HG03558 (cell line): Measurements from ENCODE around the gene IGFL1.
"Not testable (repeated sequence)": the region's sequence is repeated elsewhere in the genome, so short reads cannot be mapped to it uniquely, and the experiment has no call there.

Experiments
- ATAC-seq: cut with Tn5 transposase; IDR thresholded peaks from one replicate; pipeline ENCODE4 v1.9.1; 2021; ENCODE audit warnings: moderate number of reproducible peaks; ENCODE audit not compliant: unreplicated experiment; ENCODE audit errors: extremely low read depth

The IGFL1 gene

GRCh38 chr19:46201454-46202310 lies 27.9 kb upstream of the IGFL1 start:
- no peak for ATAC-seq

DNA sequence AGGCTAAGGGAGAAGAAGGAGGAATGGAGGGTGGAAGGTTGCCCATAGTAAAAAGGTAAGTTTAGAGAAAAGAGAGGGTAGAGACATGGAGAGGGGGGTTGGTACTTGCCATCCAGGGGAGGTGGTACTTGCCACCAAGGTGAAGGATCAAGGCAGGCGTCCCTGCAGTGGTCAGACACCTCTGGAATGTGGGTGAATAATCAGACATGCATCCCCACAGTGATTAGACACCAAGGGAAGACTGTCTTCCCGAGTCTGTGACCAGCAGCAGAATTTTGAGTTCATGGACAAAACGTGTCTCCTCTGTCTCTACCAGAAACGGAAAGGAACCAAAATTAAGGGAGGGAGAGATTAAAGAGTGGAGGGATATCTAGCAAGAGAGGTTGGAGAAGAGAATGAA lies 27.1 kb upstream of the IGFL1 start:
- no peak for ATAC-seq

- ATAC-seq: no peak
Observed at GRCh38 chr19:46202872-46203860, 26.4 kb upstream of the IGFL1 start.

DNA sequence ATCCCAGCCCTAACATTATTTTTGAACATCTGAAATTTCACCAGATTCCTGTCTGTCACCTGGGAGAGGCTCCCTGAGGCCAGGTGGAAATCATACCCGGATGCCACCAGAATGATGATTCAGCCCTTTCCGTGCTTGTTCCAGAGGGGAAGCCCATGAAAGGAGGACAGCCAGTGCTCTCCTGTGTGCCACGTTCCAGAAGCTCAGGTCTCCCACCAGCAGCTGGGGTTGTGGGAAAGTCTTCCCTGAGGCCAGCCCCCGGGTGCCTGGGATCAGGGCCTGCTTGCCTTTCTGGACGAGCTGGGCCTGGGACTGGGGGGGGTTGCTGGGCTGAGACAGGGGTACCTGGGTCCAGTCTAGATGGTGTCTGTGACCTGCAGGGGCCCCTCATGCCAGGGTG lies 25.5 kb upstream of the IGFL1 start:
- no peak for ATAC-seq

DNA sequence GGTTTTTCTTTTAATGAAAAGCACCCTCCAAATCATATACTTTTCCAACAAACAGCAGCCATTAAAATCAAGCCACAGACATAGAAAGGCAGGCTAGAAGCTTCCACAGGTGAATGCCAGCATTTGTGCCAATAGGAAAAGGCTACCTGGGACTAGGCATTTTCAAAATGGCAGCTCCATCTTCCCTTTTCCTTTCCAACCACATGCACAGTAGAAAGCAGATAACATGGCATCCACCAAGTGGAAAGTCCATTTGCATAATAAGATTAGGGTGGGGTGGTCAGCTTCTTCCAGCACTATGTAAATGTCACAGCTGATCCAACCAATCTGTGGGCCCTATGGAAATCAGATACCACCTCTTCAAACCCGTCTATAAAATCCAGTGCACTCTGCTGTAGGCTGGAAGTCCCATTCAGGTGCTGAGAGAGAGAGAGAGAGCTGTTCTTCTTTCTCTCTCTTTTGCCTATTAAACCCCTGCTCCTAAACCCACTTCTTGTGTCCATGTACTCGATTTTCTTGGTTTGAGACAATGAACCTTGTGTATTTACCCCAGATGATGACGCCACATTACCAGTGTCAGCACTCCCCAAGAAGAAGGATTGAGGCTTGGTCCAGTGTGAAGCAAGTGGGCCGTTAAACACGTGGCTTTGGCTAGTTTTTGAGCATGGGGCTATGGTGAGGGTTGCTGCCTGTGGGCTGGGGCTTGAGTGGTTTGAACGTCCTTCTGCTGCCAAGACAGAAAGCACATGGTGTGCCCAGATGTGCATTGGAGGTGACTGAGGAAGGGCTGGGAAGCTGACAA lies 24.2 kb upstream of the IGFL1 start:
- ATAC-seq: no peak

- ATAC-seq: no peak
Observed at GRCh38 chr19:46206176-46206575, 23.4 kb upstream of the IGFL1 start.

DNA sequence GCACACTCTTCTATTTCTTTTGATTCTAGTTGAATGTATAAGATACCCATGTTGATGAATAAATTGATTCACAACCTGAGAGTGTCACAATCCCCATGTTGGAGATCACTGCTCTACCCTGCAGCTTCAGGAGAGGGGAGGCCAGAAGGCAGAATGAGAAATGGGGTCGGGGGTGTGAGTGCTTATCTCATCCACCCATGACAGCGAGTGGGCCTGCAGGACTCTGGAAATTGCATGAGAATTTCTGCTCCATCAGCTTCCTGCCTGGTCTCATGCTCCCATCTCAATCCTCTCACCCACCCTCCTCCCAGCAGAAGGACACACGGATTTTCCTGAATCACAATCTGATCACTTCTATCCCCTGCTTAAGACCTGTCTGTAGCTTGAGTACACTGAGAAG lies 22.9 kb upstream of the IGFL1 start:
- ATAC-seq: no peak

DNA sequence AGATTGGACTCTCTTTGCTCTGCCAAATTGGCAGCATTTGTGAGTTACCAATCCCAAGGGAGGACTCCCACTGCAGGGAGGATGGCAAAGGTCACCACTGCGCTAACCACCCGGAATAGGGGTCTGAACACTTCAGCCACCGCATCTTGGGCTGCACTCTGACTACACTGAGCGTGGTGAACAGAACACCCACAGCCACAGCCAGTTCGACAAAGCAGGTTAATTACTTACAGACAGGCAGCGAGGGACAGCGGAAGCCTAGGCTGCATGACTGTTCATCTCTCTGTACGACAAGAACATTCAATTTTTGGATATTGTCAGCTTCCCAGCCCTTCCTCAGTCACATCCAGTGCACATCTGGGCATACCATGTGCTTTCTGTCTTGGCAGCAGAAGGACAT lies 21.7 kb upstream of the IGFL1 start:
- not testable (repeated sequence) for ATAC-seq

- no peak for ATAC-seq
Observed at GRCh38 chr19:46209051-46209450, 20.5 kb upstream of the IGFL1 start.

- ATAC-seq: no peak
Observed at GRCh38 chr19:46209472-46209871, 20.1 kb upstream of the IGFL1 start.

DNA sequence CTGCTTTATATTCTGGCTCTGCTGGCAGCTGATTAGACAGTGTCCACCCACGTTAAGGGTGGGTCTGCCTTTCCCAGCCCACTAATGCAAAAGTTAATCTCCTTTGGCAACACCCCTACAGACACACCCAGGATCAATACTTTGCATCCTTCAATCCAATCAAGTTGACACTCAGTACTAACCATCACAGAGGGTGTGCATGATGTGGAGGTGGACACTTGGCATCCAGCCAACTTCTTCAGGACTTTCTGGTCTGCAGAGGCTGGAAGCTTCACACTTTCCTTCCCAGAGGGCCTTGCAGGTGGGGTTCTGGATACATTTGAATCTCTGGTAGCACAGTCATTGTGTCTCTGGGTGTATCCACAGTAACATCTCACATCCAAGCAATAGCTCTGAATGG lies 18.9 kb upstream of the IGFL1 start:
- ATAC-seq: no peak

GRCh38 chr19:46211201-46211881 lies 18.2 kb upstream of the IGFL1 start:
- ATAC-seq: no peak

DNA sequence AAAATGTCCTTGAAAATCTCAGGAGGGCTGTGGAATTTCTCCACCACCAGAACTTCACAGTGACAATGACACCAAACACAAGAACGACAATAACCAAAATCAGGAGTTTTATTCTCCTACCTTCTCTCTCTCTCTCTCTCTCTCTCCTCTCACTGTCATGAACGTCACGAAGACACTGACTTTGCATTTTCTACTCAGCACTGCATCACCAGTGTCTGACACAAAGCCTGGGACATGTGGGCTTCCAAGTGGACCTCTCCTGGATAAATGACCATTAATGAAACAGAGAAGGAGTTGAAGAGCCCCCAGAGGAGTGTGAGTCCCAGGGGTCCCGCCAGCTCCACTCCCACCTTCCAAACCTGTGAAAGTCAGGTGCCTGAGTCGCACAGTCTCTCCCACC lies 16.9 kb upstream of the IGFL1 start:
- ATAC-seq: not testable (repeated sequence)

DNA sequence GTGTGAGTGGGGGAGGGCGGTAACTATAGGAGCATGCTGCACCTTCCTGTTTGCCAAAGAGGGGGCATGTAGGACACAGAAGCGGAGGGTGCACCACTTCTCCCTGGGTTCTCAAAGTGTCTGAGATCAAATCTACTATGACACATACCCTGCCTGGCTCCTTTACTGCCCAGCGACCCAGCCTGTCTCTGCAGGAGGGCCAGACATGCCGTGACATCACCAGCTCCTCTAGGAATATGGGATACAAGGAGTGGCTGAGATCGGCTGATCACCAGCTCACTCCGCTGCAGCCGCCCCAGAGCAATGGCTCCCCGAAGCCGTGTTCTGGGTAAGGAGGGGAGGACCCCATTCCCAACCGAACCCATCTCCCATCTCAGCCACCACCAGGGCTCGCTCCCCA lies 16.4 kb upstream of the IGFL1 start:
- ATAC-seq: no peak

DNA sequence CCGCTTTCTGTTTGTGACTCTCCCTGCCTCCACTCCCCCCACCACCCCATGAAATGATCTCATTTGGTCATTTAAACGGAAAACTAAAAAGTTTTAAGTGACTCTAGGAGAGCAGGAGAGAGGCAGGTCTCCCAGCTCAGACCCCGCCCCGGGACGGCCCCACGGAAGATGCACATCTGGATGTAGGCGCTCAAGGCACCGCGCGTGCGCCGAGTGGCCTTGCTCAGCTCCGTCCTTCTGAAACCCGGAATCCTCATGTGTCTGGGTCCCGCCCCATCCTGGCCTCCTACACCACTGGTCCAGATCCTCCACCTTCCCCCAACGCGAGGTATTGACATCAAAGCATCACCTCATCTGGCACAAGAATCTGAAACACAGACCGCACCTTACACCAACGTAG lies 15.7 kb upstream of the IGFL1 start:
- ATAC-seq: no peak

DNA sequence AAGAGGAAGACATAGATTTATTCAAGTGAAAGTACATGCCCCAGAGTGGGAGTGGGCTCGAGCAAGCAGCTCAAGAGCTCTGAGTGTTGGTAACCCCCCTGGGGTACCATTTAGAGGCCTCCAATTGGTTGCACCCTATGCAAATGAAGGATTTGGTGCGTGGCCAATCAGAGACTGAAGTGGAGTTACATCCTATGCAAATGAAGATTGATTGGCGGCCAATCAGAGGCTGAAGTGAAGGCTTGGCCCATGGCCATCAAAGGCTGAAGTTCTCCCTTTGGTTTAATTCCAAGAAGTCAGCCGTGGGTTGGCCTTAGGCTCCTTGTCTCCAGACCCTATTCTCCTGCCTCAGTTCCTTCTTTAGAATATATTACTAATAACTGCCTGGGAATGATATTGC lies 12.9 kb upstream of the IGFL1 start:
- no peak for ATAC-seq

DNA sequence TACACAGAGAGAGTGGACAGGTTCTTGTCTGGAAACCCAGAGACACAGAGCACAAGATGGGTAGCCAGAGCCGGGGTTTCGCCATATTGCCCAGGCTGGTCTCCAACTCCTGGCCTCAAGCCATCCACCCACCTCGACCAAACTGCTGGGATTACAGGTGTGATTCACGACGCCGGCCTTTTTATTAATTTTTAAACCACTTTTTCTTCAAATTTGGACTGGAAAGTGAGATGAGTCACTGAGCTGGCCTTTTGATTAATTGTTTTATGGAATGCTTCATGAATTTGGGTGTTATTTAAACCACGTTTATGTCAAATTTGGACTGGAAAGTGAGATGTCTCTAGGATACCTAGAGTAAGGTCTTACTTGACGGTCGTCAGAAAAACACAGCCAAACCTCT lies 12.1 kb upstream of the IGFL1 start:
- no peak for ATAC-seq

- no peak for ATAC-seq
Observed at GRCh38 chr19:46218160-46218559, 11.4 kb upstream of the IGFL1 start.

GRCh38 chr19:46220038-46220615 lies 9.4 kb upstream of the IGFL1 start:
- ATAC-seq: no peak

DNA sequence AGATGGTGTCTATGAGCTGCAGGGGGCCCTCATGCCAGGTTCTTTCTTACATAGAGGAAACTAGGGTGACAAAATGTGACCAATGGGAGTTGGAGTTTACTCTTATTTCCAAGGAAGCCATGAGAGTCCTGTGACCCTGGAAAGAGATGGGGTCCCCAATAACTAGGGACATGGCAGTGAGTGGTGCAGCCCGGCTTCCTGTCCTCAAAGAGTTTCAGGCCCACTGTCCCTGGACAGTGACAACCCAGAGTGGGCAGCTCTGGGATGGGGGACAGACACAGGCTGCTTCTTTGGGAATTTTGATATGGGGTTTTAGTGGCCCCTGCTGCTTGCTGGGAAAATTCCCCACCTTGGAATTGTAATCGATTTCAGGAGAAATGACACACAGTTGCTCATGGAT lies 8.4 kb upstream of the IGFL1 start:
- ATAC-seq: no peak
